H9 (cell line): ENCODE data around the gene RNF183. TPM values are rescaled to one million over a fixed set of nuclear protein-coding genes. Genes with fewer than 3 reads are reported as not detected.

Experiments used
- DNase-seq: peaks from one replicate; pipeline ENCODE4 v3.0.0-alpha.2; 2017
- H2AFZ ChIP-seq: one replicate; pipeline ENCODE4 v1.6.1; 2013; ENCODE audit warnings: mild to moderate bottlenecking, low read length, control low read depth, moderate library complexity
- H2AK5ac ChIP-seq: 2 replicates; pipeline ENCODE4 v1.6.1; 2013; ENCODE audit warnings: low read length, control low read depth, mixed read lengths; ENCODE audit not compliant: insufficient read length
- H2BK120ac ChIP-seq: one replicate; pipeline ENCODE4 v1.6.1; 2013; ENCODE audit warnings: low read depth, mild to moderate bottlenecking, low read length, control low read depth, inconsistent platforms; ENCODE audit not compliant: poor library complexity, severe bottlenecking
- H2BK12ac ChIP-seq: 2 replicates; pipeline ENCODE4 v1.6.1; 2013; ENCODE audit warnings: low read length, control low read depth, mixed read lengths, low read depth; ENCODE audit not compliant: insufficient read length
- H2BK15ac ChIP-seq: 2 replicates; pipeline ENCODE4 v1.6.1; 2013; ENCODE audit warnings: low read depth, low read length, control low read depth
- H2BK20ac ChIP-seq: one replicate; pipeline ENCODE4 v1.6.1; 2013; ENCODE audit warnings: low read depth, mild to moderate bottlenecking, low read length, control low read depth, inconsistent platforms; ENCODE audit not compliant: poor library complexity, severe bottlenecking
- H2BK5ac ChIP-seq: 2 replicates; pipeline ENCODE4 v1.6.1; 2013; ENCODE audit warnings: low read length, control low read depth, mixed read lengths; ENCODE audit not compliant: insufficient read length
- H3K14ac ChIP-seq: 2 replicates; pipeline ENCODE4 v1.6.1; 2013; ENCODE audit warnings: low read length, control low read depth; ENCODE audit not compliant: insufficient read depth
- H3K18ac ChIP-seq: 2 replicates; pipeline ENCODE4 v1.6.1; 2013; ENCODE audit warnings: low read depth, mild to moderate bottlenecking, mixed read lengths, low read length, control low read depth; ENCODE audit not compliant: insufficient read length
- H3K23ac ChIP-seq: 2 replicates; pipeline ENCODE4 v1.6.1; 2013; ENCODE audit warnings: low read length, control low read depth, mixed read lengths, low read depth; ENCODE audit not compliant: insufficient read length
- H3K23me2 ChIP-seq: 2 replicates; pipeline ENCODE4 v1.6.1; 2013; ENCODE audit warnings: low read depth, mild to moderate bottlenecking, mixed read lengths, low read length, control low read depth; ENCODE audit not compliant: insufficient read length, poor library complexity, severe bottlenecking
- H3K27ac ChIP-seq: 2 replicates; pipeline ENCODE4 v1.5.1; 2013; ENCODE audit warnings: low read length, control low read depth, mixed read lengths, low read depth; ENCODE audit not compliant: insufficient read length
- H3K27me3 ChIP-seq: 2 replicates; pipeline ENCODE4 v1.6.1; 2013; ENCODE audit warnings: low read length, control low read depth, inconsistent platforms; ENCODE audit not compliant: insufficient read depth
- H3K4ac ChIP-seq: 2 replicates; pipeline ENCODE4 v1.6.1; 2013; ENCODE audit warnings: low read depth, mild to moderate bottlenecking, control low read depth, inconsistent platforms, low read length, moderate library complexity
- H3K4me1 ChIP-seq: 2 replicates; pipeline ENCODE4 v1.6.1; 2013; ENCODE audit warnings: low read length, control low read depth, inconsistent platforms; ENCODE audit not compliant: insufficient read depth
- H3K4me2 ChIP-seq: 2 replicates; pipeline ENCODE4 v1.6.1; 2013; ENCODE audit warnings: low read length, control low read depth, mixed read lengths; ENCODE audit not compliant: insufficient read length, insufficient read depth
- H3K56ac ChIP-seq: 2 replicates; pipeline ENCODE4 v1.6.1; 2013; ENCODE audit warnings: low read depth, mild to moderate bottlenecking, mixed read lengths, low read length, control low read depth; ENCODE audit not compliant: insufficient read length
- H3K79me1 ChIP-seq: 2 replicates; pipeline ENCODE4 v1.6.1; 2013; ENCODE audit warnings: low read depth, mild to moderate bottlenecking, moderate library complexity, low read length, control low read depth, inconsistent platforms; ENCODE audit not compliant: insufficient read depth, poor library complexity, severe bottlenecking
- H3K79me2 ChIP-seq: 2 replicates; pipeline ENCODE4 v1.6.1; 2013; ENCODE audit warnings: low read length, control low read depth, inconsistent platforms; ENCODE audit not compliant: insufficient read depth
- H3K9ac ChIP-seq: 2 replicates; pipeline ENCODE4 v1.6.1; 2013; ENCODE audit warnings: low read length, control low read depth, mixed read lengths; ENCODE audit not compliant: insufficient read length; ENCODE audit errors: extremely low read depth
- H3K9me3 ChIP-seq: one replicate; pipeline ENCODE4 v1.6.1; 2013; ENCODE audit warnings: low read depth, low read length, inconsistent platforms; ENCODE audit not compliant: control insufficient read depth
- H3T11ph ChIP-seq: one replicate; pipeline ENCODE4 v1.6.1; 2013; ENCODE audit warnings: mild to moderate bottlenecking, low read length, control low read depth, inconsistent platforms
- H4K20me1 ChIP-seq: one replicate; pipeline ENCODE4 v1.6.1; 2013; ENCODE audit not compliant: control insufficient read depth, insufficient read length, insufficient read depth
- H4K5ac ChIP-seq: 2 replicates; pipeline ENCODE4 v1.6.1; 2013; ENCODE audit warnings: low read depth, mild to moderate bottlenecking, mixed read lengths, low read length, control low read depth; ENCODE audit not compliant: insufficient read length
- H4K8ac ChIP-seq: replicated peaks from 2 replicates; pipeline ENCODE4 v1.6.1; 2013; ENCODE audit warnings: low read length, control low read depth, mixed read lengths, low read depth; ENCODE audit not compliant: insufficient read length
- H4K91ac ChIP-seq: 2 replicates; pipeline ENCODE4 v1.6.1; 2013; ENCODE audit warnings: low read depth, mild to moderate bottlenecking, moderate library complexity, mixed read lengths, low read length, control low read depth; ENCODE audit not compliant: insufficient read length
- H3K27ac Mint-ChIP-seq, 3 experiments: 2 replicates in 2 of 3; 3 replicates in 1 of 3; pipeline ENCODE4 v1.8.0; 2020 to 2021; ENCODE audit warnings: mixed read lengths in 3 of 3, mild to moderate bottlenecking in 1 of 3, moderate library complexity in 1 of 3
- H3K27me3 Mint-ChIP-seq: 2 replicates; pipeline ENCODE4 v1.8.0; 2021; ENCODE audit warnings: low read depth, mild to moderate bottlenecking, moderate library complexity, mixed read lengths
- H3K36me3 Mint-ChIP-seq, 3 experiments: 2 replicates in 2 of 3; 3 replicates in 1 of 3; pipeline ENCODE4 v1.8.0; 2020 to 2021; ENCODE audit warnings: low read depth in 3 of 3, mixed read lengths in 3 of 3; ENCODE audit not compliant: insufficient read depth in 1 of 3
- H3K4me1 Mint-ChIP-seq, 2 experiments: 2 replicates each; pipeline ENCODE4 v1.8.0; 2020; ENCODE audit warnings: mixed read lengths in 2 of 2
- H3K4me3 Mint-ChIP-seq, 2 experiments: 2 replicates in 1 of 2; 3 replicates in 1 of 2; pipeline ENCODE4 v1.8.0; 2020 to 2021; ENCODE audit warnings: mild to moderate bottlenecking in 2 of 2, mixed read lengths in 2 of 2, moderate library complexity in 1 of 2
- H3K9me3 Mint-ChIP-seq, 2 experiments: 2 replicates in 1 of 2; 3 replicates in 1 of 2; pipeline ENCODE4 v1.8.0; 2020; ENCODE audit warnings: mild to moderate bottlenecking in 2 of 2, mixed read lengths in 2 of 2, moderate library complexity in 1 of 2
- CTCF ChIP-seq: fragments of 200-600 bp; sonication (generic); conservative IDR thresholded peaks from 3 replicates; pipeline ENCODE4 v1.8.0; 2021; ENCODE audit warnings: antibody characterized with exemption, mild to moderate bottlenecking
- WGBS: extraction: QIAGEN DNeasy Blood & Tissue Kit; methylation state at CpG from one replicate; pipeline ENCODE4 v1.1.7; 2013; ENCODE audit warnings: missing lambda C conversion rate, low lambda C conversion rate, mixed read lengths; ENCODE audit not compliant: insufficient read length; ENCODE audit errors: extremely low coverage; 5-methylcytosine and 5-hydroxymethylcytosine counted together
- total RNA-seq: library from RNA; stranded (reverse); gene quantifications from 2 replicates; pipeline ENCODE4 v1.2.1, GENCODE V29; 2021

RNF183 gene
- total RNA-seq, 1 experiment from 2014 or later, result 0.33 TPM

- no peak for DNase-seq
These were observed 19.5 kb upstream of the RNF183 start for GRCh38 chr9:113322671-113323070.

More at GRCh38 chr9:113322671-113323070, 19.5 kb upstream of the RNF183 start:
- no peaks in the 10 kb centered on the region for H3K36me3 Mint-ChIP-seq
- no peaks in the 10 kb centered on the region; the same call in 1 of the 2 replicates for H3K27me3 ChIP-seq
- no peak overlapping the region for H2BK120ac ChIP-seq
- H2BK5ac ChIP-seq, result no peak overlapping the region
- no peaks in the 10 kb centered on the region for H3K79me1 ChIP-seq
- no peak overlapping the region for H4K8ac ChIP-seq
- H3K27ac Mint-ChIP-seq, result no peak overlapping the region
- H3K18ac ChIP-seq, result no peak overlapping the region
- H3K23me2 ChIP-seq, result no peaks in the 10 kb centered on the region
- WGBS, result no CpG with 5 or more reads among the region's 6 CpGs
- H3K14ac ChIP-seq, result no peak overlapping the region
- H3K79me2 ChIP-seq, result no peaks in the 10 kb centered on the region
- no peak overlapping the region for H3K4me2 ChIP-seq
- no peak overlapping the region for H3K4ac ChIP-seq
- H2AK5ac ChIP-seq, result no peak overlapping the region
- H2BK12ac ChIP-seq, result no peak overlapping the region
- peaks cover 10% of the 10 kb centered on the region for H3K27me3 Mint-ChIP-seq
- H3K23ac ChIP-seq, result no peak overlapping the region
- no peak overlapping the region for H3K27ac ChIP-seq
- no peak overlapping the region for H3K9ac ChIP-seq
- H2AFZ ChIP-seq, result no peak overlapping the region
- no peaks in the 10 kb centered on the region for H3K4me1 ChIP-seq
- H3K56ac ChIP-seq, result no peak overlapping the region
- H2BK15ac ChIP-seq, result no peak overlapping the region
- H4K20me1 ChIP-seq, result no peaks in the 10 kb centered on the region
- H3K4me1 Mint-ChIP-seq, result no peaks in the 10 kb centered on the region; a peak in 1 of 4 replicates
- H4K91ac ChIP-seq, result no peak overlapping the region
- TF ChIP-seq CTCF, result no peak
- no peak overlapping the region for H4K5ac ChIP-seq
- H2BK20ac ChIP-seq, result no peak overlapping the region
- no peak overlapping the region for H3T11ph ChIP-seq
- H3K4me3 Mint-ChIP-seq, result no peak overlapping the region; a peak in 1 of 5 replicates
- no peaks in the 10 kb centered on the region for H3K9me3 ChIP-seq
- H3K9me3 Mint-ChIP-seq, result no peaks in the 10 kb centered on the region
